ENCODE measurements around the gene RAP2A. TPM values are rescaled to one million over a fixed set of nuclear protein-coding genes. Genes with fewer than 3 reads are reported as not detected.

The RAP2A gene
- total RNA-seq, result 46.6 and 49.9 TPM in 2 replicates

DNA sequence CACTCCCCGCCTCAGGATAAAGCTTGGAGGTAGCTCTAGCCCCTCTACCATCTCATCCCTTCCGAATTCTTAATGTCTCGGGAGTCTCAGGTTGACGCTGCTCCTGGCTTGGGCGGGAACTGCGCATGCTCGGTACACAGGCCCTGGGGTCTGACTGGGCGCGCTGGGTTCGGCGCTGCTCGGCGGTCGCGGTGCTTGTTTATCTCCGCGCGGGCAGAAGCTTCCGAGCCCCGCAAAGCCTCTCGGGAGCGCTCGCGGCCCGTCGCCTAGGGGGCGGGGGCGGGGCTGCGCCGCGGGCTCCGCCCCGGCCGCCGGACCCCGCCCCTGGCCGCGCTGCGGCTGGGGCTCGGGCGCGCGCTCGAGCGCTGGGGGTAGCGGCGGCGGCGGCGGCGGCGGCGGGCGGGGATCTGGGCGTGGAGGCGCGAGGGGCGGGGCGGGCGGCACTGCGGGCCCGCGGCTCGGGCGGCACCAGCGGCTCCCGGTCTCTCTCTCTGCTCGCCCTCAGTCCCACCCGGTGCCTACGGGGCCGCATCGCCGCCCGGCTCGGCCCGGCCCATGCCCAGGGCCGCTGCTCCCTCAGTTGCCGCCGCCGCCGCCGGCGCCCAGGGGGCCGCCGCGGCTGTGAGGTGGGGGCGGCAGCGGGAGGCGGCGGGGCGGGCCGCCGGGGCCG lies at the start of gene RAP2A:
RAP2A (plus strand) TSS at position 443 of the 670 bp plus-strand sequence. CDS start 302 bp downstream, outside the sequence.
- peaks cover 20% of the 10 kb centered on the region for H3K4me1 ChIP-seq (ENCODE audit: insufficient read depth, low read length)
- H2AFZ ChIP-seq (ENCODE audit: low read length), result peak within 1 kb of the TSS; percentile 97
- no peaks in the 10 kb centered on the region for H4K20me1 ChIP-seq (ENCODE audit: insufficient read depth, low read length)
- no peaks in the 10 kb centered on the region for H3K9me3 ChIP-seq (ENCODE audit: low read depth, low read length)
- H3K27me3 ChIP-seq (ENCODE audit: insufficient read depth, low read length), result no peaks in the 10 kb centered on the region
- H3K4me2 ChIP-seq (ENCODE audit: insufficient read depth, low read length), result peak within 1 kb of the TSS; percentile 98
- TF ChIP-seq, protein P1, sequence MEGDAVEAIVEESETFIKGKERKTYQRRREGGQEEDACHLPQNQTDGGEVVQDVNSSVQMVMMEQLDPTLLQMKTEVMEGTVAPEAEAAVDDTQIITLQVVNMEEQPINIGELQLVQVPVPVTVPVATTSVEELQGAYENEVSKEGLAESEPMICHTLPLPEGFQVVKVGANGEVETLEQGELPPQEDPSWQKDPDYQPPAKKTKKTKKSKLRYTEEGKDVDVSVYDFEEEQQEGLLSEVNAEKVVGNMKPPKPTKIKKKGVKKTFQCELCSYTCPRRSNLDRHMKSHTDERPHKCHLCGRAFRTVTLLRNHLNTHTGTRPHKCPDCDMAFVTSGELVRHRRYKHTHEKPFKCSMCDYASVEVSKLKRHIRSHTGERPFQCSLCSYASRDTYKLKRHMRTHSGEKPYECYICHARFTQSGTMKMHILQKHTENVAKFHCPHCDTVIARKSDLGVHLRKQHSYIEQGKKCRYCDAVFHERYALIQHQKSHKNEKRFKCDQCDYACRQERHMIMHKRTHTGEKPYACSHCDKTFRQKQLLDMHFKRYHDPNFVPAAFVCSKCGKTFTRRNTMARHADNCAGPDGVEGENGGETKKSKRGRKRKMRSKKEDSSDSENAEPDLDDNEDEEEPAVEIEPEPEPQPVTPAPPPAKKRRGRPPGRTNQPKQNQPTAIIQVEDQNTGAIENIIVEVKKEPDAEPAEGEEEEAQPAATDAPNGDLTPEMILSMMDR (IDR thresholded peaks at IDR 0.05; ENCODE audit: extremely low read depth, low read depth, low read length), result no peak
- DNase-seq (ENCODE audit: insufficient read length, low spot score, missing footprints), result peak; percentile 95
- no peaks in the 10 kb centered on the region for H3K36me3 ChIP-seq (ENCODE audit: insufficient read depth, low read length)
- peak within 1 kb of the TSS; percentile 89 for H3K4me3 ChIP-seq (ENCODE audit: insufficient read depth, low read length)
- H3K79me2 ChIP-seq (ENCODE audit: insufficient read depth, low read length), result peaks cover 40% of the 10 kb centered on the region
- peak within 1 kb of the TSS; percentile 99 for H3K27ac ChIP-seq (ENCODE audit: low read depth, low read length)

DNA sequence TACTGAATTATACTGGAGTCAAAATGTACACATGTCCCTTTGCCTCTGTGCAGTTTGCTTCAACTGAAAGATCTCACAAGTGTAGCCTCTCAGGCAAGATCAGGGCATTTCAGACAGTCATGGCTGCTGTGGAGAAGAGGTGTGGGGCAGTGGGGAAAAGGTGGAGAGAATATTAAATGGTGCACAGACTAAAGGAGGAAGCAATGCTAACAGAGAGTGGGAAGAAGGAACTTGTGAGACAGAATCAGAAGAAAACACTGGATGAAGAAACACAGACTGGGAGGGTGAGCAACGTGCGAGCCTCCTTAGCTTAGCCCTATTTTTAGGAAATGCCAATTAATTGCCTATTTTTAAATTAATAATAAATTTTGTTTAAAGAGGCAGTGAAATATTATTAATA lies 49.6 kb upstream of the RAP2A start:
- no peak overlapping the region for H3K4me2 ChIP-seq (ENCODE audit: insufficient read depth, low read length)
- DNase-seq (ENCODE audit: insufficient read length, low spot score, missing footprints), result no peak
- H3K36me3 ChIP-seq (ENCODE audit: insufficient read depth, low read length), result peaks cover 11% of the 10 kb centered on the region
- TF ChIP-seq, protein P1 (IDR thresholded peaks at IDR 0.05; ENCODE audit: extremely low read depth, low read depth, low read length), result no peak
- H3K27me3 ChIP-seq (ENCODE audit: insufficient read depth, low read length), result no peaks in the 10 kb centered on the region
- no peak overlapping the region for H3K4me3 ChIP-seq (ENCODE audit: insufficient read depth, low read length)
- H3K27ac ChIP-seq (ENCODE audit: low read depth, low read length), result no peak overlapping the region
- no peaks in the 10 kb centered on the region for H3K79me2 ChIP-seq (ENCODE audit: insufficient read depth, low read length)
- H3K9me3 ChIP-seq (ENCODE audit: low read depth, low read length), result no peaks in the 10 kb centered on the region
- H2AFZ ChIP-seq (ENCODE audit: low read length), result no peak overlapping the region
- peaks cover 5% of the 10 kb centered on the region for H4K20me1 ChIP-seq (ENCODE audit: insufficient read depth, low read length)
- H3K4me1 ChIP-seq (ENCODE audit: insufficient read depth, low read length), result peaks cover 8% of the 10 kb centered on the region

DNA sequence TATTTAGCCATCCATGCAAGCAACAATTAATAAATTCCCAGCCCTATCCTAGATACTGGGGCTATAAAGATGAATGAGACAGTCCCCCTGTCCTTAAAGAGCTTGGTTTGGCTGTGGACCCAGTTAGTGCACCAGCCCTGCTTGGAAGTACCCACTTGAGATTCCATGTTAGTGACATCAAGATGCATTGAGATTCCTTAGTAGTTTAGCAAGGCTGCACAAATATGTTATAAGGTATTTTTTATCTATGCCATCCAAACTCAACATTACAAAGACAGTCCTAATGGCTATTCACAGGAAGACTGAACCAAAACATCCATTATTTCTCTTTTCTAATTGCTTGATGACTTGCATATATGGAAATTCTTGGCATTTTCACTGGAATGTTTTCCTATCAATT lies 48.8 kb upstream of the RAP2A start:
- no peaks in the 10 kb centered on the region for H3K79me2 ChIP-seq (ENCODE audit: insufficient read depth, low read length)
- no peaks in the 10 kb centered on the region for H3K9me3 ChIP-seq (ENCODE audit: low read depth, low read length)
- no peak for DNase-seq (ENCODE audit: insufficient read length, low spot score, missing footprints)
- peaks cover 5% of the 10 kb centered on the region for H4K20me1 ChIP-seq (ENCODE audit: insufficient read depth, low read length)
- TF ChIP-seq, protein P1 (IDR thresholded peaks at IDR 0.05; ENCODE audit: extremely low read depth, low read depth, low read length), result no peak
- no peak overlapping the region for H3K4me2 ChIP-seq (ENCODE audit: insufficient read depth, low read length)
- peaks cover 11% of the 10 kb centered on the region for H3K36me3 ChIP-seq (ENCODE audit: insufficient read depth, low read length)
- H3K4me3 ChIP-seq (ENCODE audit: insufficient read depth, low read length), result no peak overlapping the region
- no peak overlapping the region for H2AFZ ChIP-seq (ENCODE audit: low read length)
- peaks cover 8% of the 10 kb centered on the region for H3K4me1 ChIP-seq (ENCODE audit: insufficient read depth, low read length)
- no peak overlapping the region for H3K27ac ChIP-seq (ENCODE audit: low read depth, low read length)
- no peaks in the 10 kb centered on the region for H3K27me3 ChIP-seq (ENCODE audit: insufficient read depth, low read length)

DNA sequence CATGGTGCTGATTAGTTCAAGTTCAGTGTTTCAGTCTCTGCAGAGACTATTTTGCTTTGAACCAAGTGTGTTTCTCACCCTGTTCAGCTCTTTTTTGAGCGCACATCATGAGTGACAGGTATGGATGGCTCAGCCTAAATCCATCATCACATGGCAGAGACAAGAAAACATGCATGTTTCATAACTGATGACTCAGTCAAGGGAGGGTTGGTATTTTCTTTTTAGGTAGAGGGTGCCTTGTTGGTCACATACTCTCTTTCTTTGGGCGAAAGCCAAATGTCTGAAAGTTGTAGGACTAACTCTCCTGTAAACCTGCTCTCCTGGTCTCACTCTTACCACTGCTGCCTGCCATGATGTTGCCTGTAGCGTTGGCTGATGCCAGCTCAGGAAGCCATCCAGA lies 48.1 kb upstream of the RAP2A start:
- H3K4me2 ChIP-seq (ENCODE audit: insufficient read depth, low read length), result no peak overlapping the region
- H2AFZ ChIP-seq (ENCODE audit: low read length), result no peak overlapping the region
- H3K9me3 ChIP-seq (ENCODE audit: low read depth, low read length), result no peaks in the 10 kb centered on the region
- no peak overlapping the region for H3K4me3 ChIP-seq (ENCODE audit: insufficient read depth, low read length)
- peaks cover 5% of the 10 kb centered on the region for H4K20me1 ChIP-seq (ENCODE audit: insufficient read depth, low read length)
- TF ChIP-seq, protein P1 (IDR thresholded peaks at IDR 0.05; ENCODE audit: extremely low read depth, low read depth, low read length), result no peak
- peaks cover 8% of the 10 kb centered on the region for H3K4me1 ChIP-seq (ENCODE audit: insufficient read depth, low read length)
- no peak for DNase-seq (ENCODE audit: insufficient read length, low spot score, missing footprints)
- H3K36me3 ChIP-seq (ENCODE audit: insufficient read depth, low read length), result peaks cover 8% of the 10 kb centered on the region
- no peaks in the 10 kb centered on the region for H3K27me3 ChIP-seq (ENCODE audit: insufficient read depth, low read length)
- H3K27ac ChIP-seq (ENCODE audit: low read depth, low read length), result no peak overlapping the region
- H3K79me2 ChIP-seq (ENCODE audit: insufficient read depth, low read length), result no peaks in the 10 kb centered on the region

Measured in osteoblast (primary cell).